B cell (primary cell): ENCODE results near the gene MIOX. TPM values are rescaled to one million over a fixed set of nuclear protein-coding genes. Genes with fewer than 3 reads are reported as not detected.

Experiments
- ATAC-seq: fragments of 200-7000 bp; cut with Tn5 transposase; one replicate; pipeline ENCODE4 v1.10.0; 2021; ENCODE audit warnings: low read depth, mild to moderate bottlenecking, moderate number of reproducible peaks, moderate library complexity
- CTCF ChIA-PET: fragments of 350-600 bp; sonication (Branson Sonifier 250); formaldehyde crosslinking; loops from one replicate; lab custom pipeline; 2021; ENCODE audit warnings: antibody characterized with exemption, inconsistent platforms; lab: Charles Lee
- POLR2A ChIA-PET: fragments of 350-600 bp; sonication (Branson Sonifier 250); formaldehyde crosslinking; loops from one replicate; lab custom pipeline; 2021; ENCODE audit warnings: antibody characterized with exemption; lab: Charles Lee
- DNase-seq: peaks from one replicate; pipeline ENCODE4 v3.0.0; 2013
- H2AFZ ChIP-seq: 2 replicates; pipeline ENCODE4 v1.6.1; 2012; ENCODE audit warnings: mild to moderate bottlenecking, low read depth, low read length; ENCODE audit not compliant: insufficient read depth, poor library complexity, severe bottlenecking
- H3K27ac ChIP-seq, 2 donors: 1 replicate in 1 of 2; 2 replicates in 1 of 2; pipeline ENCODE4 v1.5.1; 2012 to 2013; ENCODE audit warnings: low read length in 2 of 2, mild to moderate bottlenecking in 2 of 2, moderate library complexity in 1 of 2
- H3K27me3 ChIP-seq, 4 experiments: fragments of 200-600 bp in 1 of 4; sonication (generic) in 1 of 4; replicated peaks in 1 of 4; 1 replicate in 2 of 4; 2 replicates in 2 of 4; pipeline versions ENCODE4 v1.6.1 to v1.7.0; 2013 to 2016; ENCODE audit warnings: low read length in 3 of 4, mild to moderate bottlenecking in 2 of 4, mixed read lengths in 1 of 4, moderate library complexity in 1 of 4; ENCODE audit not compliant: insufficient read depth in 4 of 4, control insufficient read depth in 3 of 4; ENCODE audit errors: control extremely low read depth in 1 of 4
- H3K36me3 ChIP-seq, 2 experiments: replicated peaks in 1 of 2; 1 replicate in 1 of 2; 2 replicates in 1 of 2; pipeline versions ENCODE4 v1.6.1 to v1.7.1; 2013; ENCODE audit warnings: low read length in 1 of 2; ENCODE audit not compliant: insufficient read depth in 2 of 2, control insufficient read depth in 1 of 2; ENCODE audit errors: control extremely low read depth in 1 of 2, extremely low read depth in 1 of 2
- H3K4me1 ChIP-seq, 2 donors: fragments of 200-600 bp in 1 of 2; sonication (generic) in 1 of 2; 1 replicate in 1 of 2; 2 replicates in 1 of 2; pipeline versions ENCODE4 v1.5.1 to v1.6.1; 2013 to 2017; ENCODE audit warnings: low read length in 2 of 2; ENCODE audit not compliant: control insufficient read depth in 2 of 2, insufficient read depth in 2 of 2
- H3K4me2 ChIP-seq: replicated peaks from 2 replicates; pipeline ENCODE3; 2012; ENCODE audit warnings: mild to moderate bottlenecking, low read depth, low read length; ENCODE audit not compliant: poor library complexity, severe bottlenecking
- H3K4me3 ChIP-seq, 5 experiments: fragments of 200-600 bp in 1 of 5; sonication (generic) in 1 of 5; 1 replicate in 3 of 5; 2 replicates in 2 of 5; pipeline versions ENCODE4 v1.5.1 to v1.7.0; 2011 to 2016; ENCODE audit warnings: low read length in 4 of 5, mild to moderate bottlenecking in 4 of 5, low read depth in 2 of 5, control low read depth in 1 of 5, moderate library complexity in 1 of 5; ENCODE audit not compliant: insufficient read depth in 1 of 5; ENCODE audit errors: control extremely low read depth in 1 of 5, extremely low read depth in 1 of 5
- H3K79me2 ChIP-seq: fragments of 200-600 bp; sonication (generic); one replicate; pipeline ENCODE4 v1.6.0; 2016; ENCODE audit warnings: low read length; ENCODE audit not compliant: control insufficient read depth, insufficient read depth
- H3K9ac ChIP-seq: fragments of 200-600 bp; sonication (generic); 2 replicates; pipeline ENCODE4 v1.6.1; 2017; ENCODE audit warnings: mild to moderate bottlenecking, low read length, moderate library complexity
- H3K9me3 ChIP-seq, 3 donors: one replicate each; pipeline versions ENCODE4 v1.6.1 to v1.7.1; 2013; ENCODE audit warnings: low read length in 2 of 3; ENCODE audit not compliant: control insufficient read depth in 2 of 3, insufficient read depth in 1 of 3; ENCODE audit errors: control extremely low read depth in 1 of 3
- H4K20me1 ChIP-seq: 2 replicates; pipeline ENCODE4 v1.6.0; 2012; ENCODE audit warnings: mild to moderate bottlenecking, low read length; ENCODE audit not compliant: insufficient read depth, control insufficient read depth, poor library complexity, severe bottlenecking
- H3K27ac Mint-ChIP-seq: one replicate; pipeline ENCODE4 v1.8.0; 2021; ENCODE audit warnings: mixed read lengths
- H3K27me3 Mint-ChIP-seq: one replicate; pipeline ENCODE4 v1.8.0; 2021; ENCODE audit warnings: mixed read lengths
- H3K4me1 Mint-ChIP-seq: one replicate; pipeline ENCODE4 v1.8.0; 2021; ENCODE audit warnings: mixed read lengths
- H3K4me3 Mint-ChIP-seq: one replicate; pipeline ENCODE4 v1.8.0; 2021; ENCODE audit warnings: mixed read lengths
- H3K9me3 Mint-ChIP-seq: one replicate; pipeline ENCODE4 v1.8.0; 2022; ENCODE audit warnings: mixed read lengths; ENCODE audit not compliant: insufficient read depth
- CTCF ChIP-seq: fragments of 200-600 bp; IDR thresholded peaks from one replicate; pipeline ENCODE4 v1.8.0; 2022; ENCODE audit warnings: antibody characterized with exemption, mild to moderate bottlenecking
- EZH2 ChIP-seq: IDR thresholded peaks from 2 replicates; pipeline ENCODE4 v1.6.1; 2012; ENCODE audit warnings: borderline replicate concordance, low read depth, mild to moderate bottlenecking, moderate library complexity, low read length; ENCODE audit not compliant: insufficient read depth, poor library complexity, severe bottlenecking
- WGBS: methylation state at CpG from one replicate; pipeline ENCODE4 v1.1.5; 2013; ENCODE audit warnings: missing lambda C conversion rate; ENCODE audit not compliant: insufficient coverage; 5-methylcytosine and 5-hydroxymethylcytosine counted together
- intact Hi-C: fragments of 100-400 bp; cut with micrococcal nuclease; formaldehyde crosslinking; loops from one replicate; pipeline ENCODE4 v1.10.0; 2022
- polyA plus RNA-seq: library from polyadenylated mRNA; depleted of rRNA; stranded (reverse); fragments of >200 nt; gene quantifications from 2 replicates; pipeline ENCODE4 v1.2.3, GENCODE V29; 2012
- total RNA-seq, 2 donors: library from RNA; stranded (reverse); fragments of 120-200 nt in 1 of 2; gene quantifications; 1 replicate in 1 of 2; 2 replicates in 1 of 2; pipeline versions ENCODE4 v1.2.3 to v1.2.4, GENCODE V29; 2013 to 2022

MIOX gene
- total and polyA plus RNA-seq, 2 donors (not counting 1 experiment from before 2014, with no cell fraction given) = 0.88 TPM; not detected in 1

DNA sequence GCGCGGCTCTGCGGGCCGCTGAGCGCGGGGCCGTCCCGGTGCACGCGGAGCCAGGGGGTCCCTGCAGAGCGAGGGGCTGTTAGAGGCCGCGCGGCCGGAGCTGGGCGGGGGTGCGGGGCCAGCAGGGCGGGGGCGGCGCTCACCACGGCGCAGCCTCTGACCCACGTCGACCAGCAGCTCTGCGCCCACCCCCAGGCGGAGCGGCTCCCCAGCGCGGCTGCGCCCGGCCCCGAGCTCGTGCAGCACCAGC is 39.1 kb downstream of the MIOX start:
- Histone ChIP-seq H3K36me3 (peaks cover 0 to 30% of the 10 kb centered on the region in 2 experiments), H3K4me2 (peak overlapping the region; percentile 98), H3K4me1 (peaks cover 16 to 54% of the 10 kb centered on the region in 2 donors), H3K9ac (peak overlapping the region; percentile 89), H3K79me2 (peaks cover 43% of the 10 kb centered on the region), H4K20me1 (peaks cover 27% of the 10 kb centered on the region), H3K27ac (peak overlapping the region; percentile 60 to 83), H3K9me3 (peaks cover 0 to 9% (median 0%) of the 10 kb centered on the region in 3 donors), H2AFZ (peak overlapping the region; percentile 78), H3K4me3 (peak overlapping the region in 4 of 5 experiments; percentile 68 to 76 (median 72)), H3K27me3 (no peaks in the 10 kb centered on the region)
- DNase-seq (no peak), ATAC-seq (no peak)
- POLR2A ChIA-PET = interaction anchor here (0.6 to 5.4 kb wide), 20 partner anchors 9 to 336 kb away, joined by 3 to 104 read pairs (median 8); partner anchors contain the start of genes CHKB, DENND6B, HDAC10 and KLHDC7B
- no peak for TF ChIP-seq EZH2
- TF ChIP-seq CTCF = no peak
- H3K4me1 Mint-ChIP-seq = peaks cover 34% of the 10 kb centered on the region
- intact Hi-C loops = loop anchor here (1.0 to 5.0 kb wide), 7 partner anchors 17 to 280 kb away; partner anchors contain the start of genes CHKB, KLHDC7B, NCAPH2 and SYCE3
- CTCF ChIA-PET = interaction anchor here (0.6 to 5.5 kb wide), 46 partner anchors 9 to 334 kb away, joined by 3 to 81 read pairs (median 5); partner anchors contain the start of genes ADM2, ARSA, CHKB and HDAC10
- H3K9me3 Mint-ChIP-seq = no peaks in the 10 kb centered on the region
- under 1% methylated on average over 33 of the region's 33 CpGs for WGBS
- H3K27ac Mint-ChIP-seq = peak overlapping the region; percentile 91
- H3K27me3 Mint-ChIP-seq = no peaks in the 10 kb centered on the region
- H3K4me3 Mint-ChIP-seq = peak overlapping the region; percentile 90
